ENCODE data around the gene SHANK2.
"Not testable (repeated sequence)": the region's sequence is repeated elsewhere in the genome, so short reads cannot be mapped to it uniquely, and the experiment has no call there.

SHANK2 gene

GRCh38 chr11:71242391-71242790 lies 10.0 kb downstream of the SHANK2 start:
- DNase-seq, result no peak

GRCh38 chr11:71241721-71242259 lies 10.6 kb downstream of the SHANK2 start:
- DNase-seq, result no peak

- DNase-seq, result no peak
Observed at GRCh38 chr11:71240865-71241691, 11.3 kb downstream of the SHANK2 start.

GRCh38 chr11:71240061-71240690 lies 12.2 kb downstream of the SHANK2 start:
- DNase-seq, result no peak

- DNase-seq, result no peak
Observed at GRCh38 chr11:71239581-71239980, 12.8 kb downstream of the SHANK2 start.

- no peak for DNase-seq
Observed at GRCh38 chr11:71238941-71239340, 13.4 kb downstream of the SHANK2 start.

- no peak for DNase-seq
Observed at GRCh38 chr11:71238285-71238875, 14.0 kb downstream of the SHANK2 start.

- DNase-seq, result no peak
Observed at GRCh38 chr11:71237853-71238252, 14.5 kb downstream of the SHANK2 start.

- DNase-seq, result no peak
Observed at GRCh38 chr11:71236836-71237475, 15.4 kb downstream of the SHANK2 start.

GRCh38 chr11:71235719-71236118 lies 16.7 kb downstream of the SHANK2 start:
- no peak for DNase-seq

GRCh38 chr11:71233896-71234852 lies 18.2 kb downstream of the SHANK2 start:
- not testable (repeated sequence) for DNase-seq

GRCh38 chr11:71232364-71232763 lies 20.0 kb downstream of the SHANK2 start:
- DNase-seq, result no peak

GRCh38 chr11:71228961-71229360 lies 23.4 kb downstream of the SHANK2 start:
- no peak for DNase-seq

GRCh38 chr11:71227058-71227659 lies 25.2 kb downstream of the SHANK2 start:
- no peak for DNase-seq

- DNase-seq, result no peak
Observed at GRCh38 chr11:71223671-71224660, 28.4 kb downstream of the SHANK2 start.

GRCh38 chr11:71223081-71223405 lies 29.3 kb downstream of the SHANK2 start:
- DNase-seq, result no peak

- no peak for DNase-seq
Observed at GRCh38 chr11:71222318-71223080, 29.9 kb downstream of the SHANK2 start.

- DNase-seq, result no peak
Observed at GRCh38 chr11:71221821-71222220, 30.6 kb downstream of the SHANK2 start.

- no peak for DNase-seq
Observed at GRCh38 chr11:71221201-71221600, 31.2 kb downstream of the SHANK2 start.

Measured in CD4-positive, alpha-beta T cell treated with Interleukin-6 for 4 hours (primary cell).